H1 (cell line): ENCODE measurements around the gene DUOXA2. TPM values are rescaled to one million over a fixed set of nuclear protein-coding genes. Genes with fewer than 3 reads are reported as not detected.

Experiments
- JUN ChIP-seq: IDR thresholded peaks from 2 replicates; pipeline ENCODE4 v1.6.1; 2011; ENCODE audit warnings: low read depth, mild to moderate bottlenecking, improper control_type of control experiment, low read length
- MAFK ChIP-seq: IDR thresholded peaks from 2 replicates; pipeline ENCODE4 v1.6.1; 2012; ENCODE audit warnings: low read depth, mild to moderate bottlenecking, improper control_type of control experiment, low read length
- TCF12 ChIP-seq: IDR thresholded peaks from 2 replicates; pipeline ENCODE4 v1.6.1; 2011; ENCODE audit warnings: low read depth, mild to moderate bottlenecking, low read length
- polyA plus RNA-seq, 7 experiments: library from polyadenylated mRNA; depleted of rRNA in 3 of 7; stranded (reverse) in 5 of 7; unstranded in 2 of 7; fragments of >200 nt in 5 of 7; fragments of 200-250 nt in 2 of 7; gene quantifications; 1 replicate in 5 of 7; 2 replicates in 1 of 7; 4 replicates in 1 of 7; pipeline versions ENCODE4 v1.2.1 to v1.2.3, GENCODE V29; 2011 to 2013; ENCODE audit warnings: missing spikeins in 2 of 7, mixed read lengths in 2 of 7
- total RNA-seq: library from RNA; stranded (reverse); fragmentation: NEBNext Ultra II Directional; extraction: Animal tissue kit (Norgen Biotek cat#: 25700); gene quantifications from 2 replicates; pipeline ENCODE4 v1.2.1, GENCODE V29; 2021
- TF ChIP-seq, protein P1 (sequence below): fragments of 300-600 bp; sonication (generic); IDR thresholded peaks from 2 replicates; pipeline ENCODE4 v1.7.1; 2012; ENCODE audit warnings: low read length, moderate library complexity, mild to moderate bottlenecking, inconsistent platforms; ENCODE audit not compliant: insufficient replicate concordance

The DUOXA2 gene
- total and polyA plus RNA-seq, 2 of the 8 experiments (the other 6 are each of a cell fraction or from before 2014, with no cell fraction given), result 0.05 TPM; not detected in 1

DNA sequence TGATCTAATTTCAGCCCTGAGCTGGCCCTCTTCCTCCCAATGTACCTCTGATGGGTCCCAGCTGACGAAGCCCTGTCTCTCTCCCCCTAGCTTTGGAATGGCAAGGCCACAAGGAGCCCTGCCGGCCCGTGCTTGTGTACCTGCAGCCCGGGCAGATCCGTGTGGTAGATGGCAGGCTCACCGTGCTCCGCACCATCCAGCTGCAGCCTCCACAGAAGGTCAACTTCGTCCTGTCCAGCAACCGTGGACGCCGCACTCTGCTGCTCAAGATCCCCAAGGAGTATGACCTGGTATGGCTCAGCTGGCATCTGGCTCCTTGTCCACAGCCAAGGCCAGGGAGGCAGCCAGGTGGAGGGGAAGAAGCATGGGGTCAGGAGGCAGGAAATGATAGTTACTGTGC lies 29.8 kb downstream of the DUOXA2 start (continued):
- TF ChIP-seq, protein P1, sequence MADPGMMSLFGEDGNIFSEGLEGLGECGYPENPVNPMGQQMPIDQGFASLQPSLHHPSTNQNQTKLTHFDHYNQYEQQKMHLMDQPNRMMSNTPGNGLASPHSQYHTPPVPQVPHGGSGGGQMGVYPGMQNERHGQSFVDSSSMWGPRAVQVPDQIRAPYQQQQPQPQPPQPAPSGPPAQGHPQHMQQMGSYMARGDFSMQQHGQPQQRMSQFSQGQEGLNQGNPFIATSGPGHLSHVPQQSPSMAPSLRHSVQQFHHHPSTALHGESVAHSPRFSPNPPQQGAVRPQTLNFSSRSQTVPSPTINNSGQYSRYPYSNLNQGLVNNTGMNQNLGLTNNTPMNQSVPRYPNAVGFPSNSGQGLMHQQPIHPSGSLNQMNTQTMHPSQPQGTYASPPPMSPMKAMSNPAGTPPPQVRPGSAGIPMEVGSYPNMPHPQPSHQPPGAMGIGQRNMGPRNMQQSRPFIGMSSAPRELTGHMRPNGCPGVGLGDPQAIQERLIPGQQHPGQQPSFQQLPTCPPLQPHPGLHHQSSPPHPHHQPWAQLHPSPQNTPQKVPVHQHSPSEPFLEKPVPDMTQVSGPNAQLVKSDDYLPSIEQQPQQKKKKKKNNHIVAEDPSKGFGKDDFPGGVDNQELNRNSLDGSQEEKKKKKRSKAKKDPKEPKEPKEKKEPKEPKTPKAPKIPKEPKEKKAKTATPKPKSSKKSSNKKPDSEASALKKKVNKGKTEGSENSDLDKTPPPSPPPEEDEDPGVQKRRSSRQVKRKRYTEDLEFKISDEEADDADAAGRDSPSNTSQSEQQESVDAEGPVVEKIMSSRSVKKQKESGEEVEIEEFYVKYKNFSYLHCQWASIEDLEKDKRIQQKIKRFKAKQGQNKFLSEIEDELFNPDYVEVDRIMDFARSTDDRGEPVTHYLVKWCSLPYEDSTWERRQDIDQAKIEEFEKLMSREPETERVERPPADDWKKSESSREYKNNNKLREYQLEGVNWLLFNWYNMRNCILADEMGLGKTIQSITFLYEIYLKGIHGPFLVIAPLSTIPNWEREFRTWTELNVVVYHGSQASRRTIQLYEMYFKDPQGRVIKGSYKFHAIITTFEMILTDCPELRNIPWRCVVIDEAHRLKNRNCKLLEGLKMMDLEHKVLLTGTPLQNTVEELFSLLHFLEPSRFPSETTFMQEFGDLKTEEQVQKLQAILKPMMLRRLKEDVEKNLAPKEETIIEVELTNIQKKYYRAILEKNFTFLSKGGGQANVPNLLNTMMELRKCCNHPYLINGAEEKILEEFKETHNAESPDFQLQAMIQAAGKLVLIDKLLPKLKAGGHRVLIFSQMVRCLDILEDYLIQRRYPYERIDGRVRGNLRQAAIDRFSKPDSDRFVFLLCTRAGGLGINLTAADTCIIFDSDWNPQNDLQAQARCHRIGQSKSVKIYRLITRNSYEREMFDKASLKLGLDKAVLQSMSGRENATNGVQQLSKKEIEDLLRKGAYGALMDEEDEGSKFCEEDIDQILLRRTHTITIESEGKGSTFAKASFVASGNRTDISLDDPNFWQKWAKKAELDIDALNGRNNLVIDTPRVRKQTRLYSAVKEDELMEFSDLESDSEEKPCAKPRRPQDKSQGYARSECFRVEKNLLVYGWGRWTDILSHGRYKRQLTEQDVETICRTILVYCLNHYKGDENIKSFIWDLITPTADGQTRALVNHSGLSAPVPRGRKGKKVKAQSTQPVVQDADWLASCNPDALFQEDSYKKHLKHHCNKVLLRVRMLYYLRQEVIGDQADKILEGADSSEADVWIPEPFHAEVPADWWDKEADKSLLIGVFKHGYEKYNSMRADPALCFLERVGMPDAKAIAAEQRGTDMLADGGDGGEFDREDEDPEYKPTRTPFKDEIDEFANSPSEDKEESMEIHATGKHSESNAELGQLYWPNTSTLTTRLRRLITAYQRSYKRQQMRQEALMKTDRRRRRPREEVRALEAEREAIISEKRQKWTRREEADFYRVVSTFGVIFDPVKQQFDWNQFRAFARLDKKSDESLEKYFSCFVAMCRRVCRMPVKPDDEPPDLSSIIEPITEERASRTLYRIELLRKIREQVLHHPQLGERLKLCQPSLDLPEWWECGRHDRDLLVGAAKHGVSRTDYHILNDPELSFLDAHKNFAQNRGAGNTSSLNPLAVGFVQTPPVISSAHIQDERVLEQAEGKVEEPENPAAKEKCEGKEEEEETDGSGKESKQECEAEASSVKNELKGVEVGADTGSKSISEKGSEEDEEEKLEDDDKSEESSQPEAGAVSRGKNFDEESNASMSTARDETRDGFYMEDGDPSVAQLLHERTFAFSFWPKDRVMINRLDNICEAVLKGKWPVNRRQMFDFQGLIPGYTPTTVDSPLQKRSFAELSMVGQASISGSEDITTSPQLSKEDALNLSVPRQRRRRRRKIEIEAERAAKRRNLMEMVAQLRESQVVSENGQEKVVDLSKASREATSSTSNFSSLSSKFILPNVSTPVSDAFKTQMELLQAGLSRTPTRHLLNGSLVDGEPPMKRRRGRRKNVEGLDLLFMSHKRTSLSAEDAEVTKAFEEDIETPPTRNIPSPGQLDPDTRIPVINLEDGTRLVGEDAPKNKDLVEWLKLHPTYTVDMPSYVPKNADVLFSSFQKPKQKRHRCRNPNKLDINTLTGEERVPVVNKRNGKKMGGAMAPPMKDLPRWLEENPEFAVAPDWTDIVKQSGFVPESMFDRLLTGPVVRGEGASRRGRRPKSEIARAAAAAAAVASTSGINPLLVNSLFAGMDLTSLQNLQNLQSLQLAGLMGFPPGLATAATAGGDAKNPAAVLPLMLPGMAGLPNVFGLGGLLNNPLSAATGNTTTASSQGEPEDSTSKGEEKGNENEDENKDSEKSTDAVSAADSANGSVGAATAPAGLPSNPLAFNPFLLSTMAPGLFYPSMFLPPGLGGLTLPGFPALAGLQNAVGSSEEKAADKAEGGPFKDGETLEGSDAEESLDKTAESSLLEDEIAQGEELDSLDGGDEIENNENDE, result no peak
- TF ChIP-seq JUN, result no peak
- no peak for TF ChIP-seq MAFK
- TF ChIP-seq TCF12, result no peak
